Measurements from ENCODE around the gene MYO9A.
A peak's percentile ranks its signal among the peaks of the same experiment; 100 is the strongest.

Gene MYO9A

GRCh38 chr15:72118017-72118978, at the start of gene MYO9A, which contains the start of gene SENP8:
Gene MYO9A, minus strand, starts transcription at chr15:72118150. Its CDS starts 71,587 bp downstream, at chr15:72046563.
Gene SENP8, plus strand, starts transcription at chr15:72118403. Its CDS starts 21,221 bp downstream, at chr15:72139624.
- TF ChIP-seq POLR2A (IDR thresholded peaks at IDR 0.05; ENCODE audit: low read length), result peak; percentile 75
- no peak for TF ChIP-seq GATA1 (IDR thresholded peaks at IDR 0.05; ENCODE audit: low read depth, low read length)
- DNase-seq, result peak; percentile 98 to 99

GRCh38 chr15:72167445-72167844, 49.5 kb upstream of the MYO9A start:
- TF ChIP-seq POLR2A (IDR thresholded peaks at IDR 0.05; ENCODE audit: low read length) (no peak), GATA1 (IDR thresholded peaks at IDR 0.05; ENCODE audit: low read depth, low read length) (no peak)
- no peak for DNase-seq

- no peak for DNase-seq
- TF ChIP-seq POLR2A (IDR thresholded peaks at IDR 0.05; ENCODE audit: low read length), result no peak
- TF ChIP-seq GATA1 (IDR thresholded peaks at IDR 0.05; ENCODE audit: low read depth, low read length), result no peak
These were observed 48.9 kb upstream of the MYO9A start for GRCh38 chr15:72166716-72167417.

GRCh38 chr15:72163719-72164118, 45.8 kb upstream of the MYO9A start:
- no peak for TF ChIP-seq POLR2A (IDR thresholded peaks at IDR 0.05; ENCODE audit: low read length)
- no peak for TF ChIP-seq GATA1 (IDR thresholded peaks at IDR 0.05; ENCODE audit: low read depth, low read length)
- no peak for DNase-seq

- DNase-seq, result no peak
- TF ChIP-seq POLR2A (IDR thresholded peaks at IDR 0.05; ENCODE audit: low read length) (no peak), GATA1 (IDR thresholded peaks at IDR 0.05; ENCODE audit: low read depth, low read length) (no peak)
These were observed 44.6 kb upstream of the MYO9A start for GRCh38 chr15:72162569-72162968.

- no peak for DNase-seq
- TF ChIP-seq POLR2A (IDR thresholded peaks at IDR 0.05; ENCODE audit: low read length) (no peak), GATA1 (IDR thresholded peaks at IDR 0.05; ENCODE audit: low read depth, low read length) (no peak)
These were observed 43.6 kb upstream of the MYO9A start for GRCh38 chr15:72161361-72162132.

- DNase-seq, result no peak
- TF ChIP-seq GATA1 (IDR thresholded peaks at IDR 0.05; ENCODE audit: low read depth, low read length) (no peak), POLR2A (IDR thresholded peaks at IDR 0.05; ENCODE audit: low read length) (no peak)
These were observed 42.8 kb upstream of the MYO9A start for GRCh38 chr15:72160696-72161245.

- no peak for DNase-seq
- TF ChIP-seq GATA1 (IDR thresholded peaks at IDR 0.05; ENCODE audit: low read depth, low read length) (no peak), POLR2A (IDR thresholded peaks at IDR 0.05; ENCODE audit: low read length) (no peak)
These were observed 39.0 kb upstream of the MYO9A start for GRCh38 chr15:72156928-72157327.

GRCh38 chr15:72155635-72156616, 38.0 kb upstream of the MYO9A start:
- TF ChIP-seq GATA1 (IDR thresholded peaks at IDR 0.05; ENCODE audit: low read depth, low read length) (no peak), POLR2A (IDR thresholded peaks at IDR 0.05; ENCODE audit: low read length) (no peak)
- peak; percentile 66 to 82 for DNase-seq

GRCh38 chr15:72155003-72155621, 37.2 kb upstream of the MYO9A start:
- TF ChIP-seq POLR2A (IDR thresholded peaks at IDR 0.05; ENCODE audit: low read length), result no peak
- no peak for TF ChIP-seq GATA1 (IDR thresholded peaks at IDR 0.05; ENCODE audit: low read depth, low read length)
- no peak for DNase-seq

- DNase-seq, result no peak
- no peak for TF ChIP-seq POLR2A (IDR thresholded peaks at IDR 0.05; ENCODE audit: low read length)
- TF ChIP-seq GATA1 (IDR thresholded peaks at IDR 0.05; ENCODE audit: low read depth, low read length), result no peak
These were observed 36.4 kb upstream of the MYO9A start for GRCh38 chr15:72154316-72154715.
